Measurements from ENCODE around the gene MOB4.

MOB4 gene

DNA sequence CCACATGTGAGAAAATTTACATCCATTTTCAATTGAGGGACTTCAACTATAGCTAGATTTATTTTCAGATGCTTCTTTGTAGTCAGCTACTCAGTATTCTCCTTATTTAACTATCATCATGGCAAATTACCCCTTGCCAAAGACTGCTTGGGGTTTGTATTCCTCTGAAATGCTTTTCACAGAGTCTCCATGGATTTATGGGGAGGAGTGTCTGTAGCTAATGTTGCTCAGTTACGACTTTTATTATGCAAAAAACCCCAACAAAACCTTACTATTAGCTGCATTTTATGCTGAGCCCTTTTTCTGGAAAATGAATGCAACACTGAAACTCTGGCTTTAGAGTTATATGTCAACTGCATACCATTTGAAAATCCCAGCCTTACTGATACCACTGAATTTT lies 80.9 kb downstream of the MOB4 start:
- TF ChIP-seq, protein P1, sequence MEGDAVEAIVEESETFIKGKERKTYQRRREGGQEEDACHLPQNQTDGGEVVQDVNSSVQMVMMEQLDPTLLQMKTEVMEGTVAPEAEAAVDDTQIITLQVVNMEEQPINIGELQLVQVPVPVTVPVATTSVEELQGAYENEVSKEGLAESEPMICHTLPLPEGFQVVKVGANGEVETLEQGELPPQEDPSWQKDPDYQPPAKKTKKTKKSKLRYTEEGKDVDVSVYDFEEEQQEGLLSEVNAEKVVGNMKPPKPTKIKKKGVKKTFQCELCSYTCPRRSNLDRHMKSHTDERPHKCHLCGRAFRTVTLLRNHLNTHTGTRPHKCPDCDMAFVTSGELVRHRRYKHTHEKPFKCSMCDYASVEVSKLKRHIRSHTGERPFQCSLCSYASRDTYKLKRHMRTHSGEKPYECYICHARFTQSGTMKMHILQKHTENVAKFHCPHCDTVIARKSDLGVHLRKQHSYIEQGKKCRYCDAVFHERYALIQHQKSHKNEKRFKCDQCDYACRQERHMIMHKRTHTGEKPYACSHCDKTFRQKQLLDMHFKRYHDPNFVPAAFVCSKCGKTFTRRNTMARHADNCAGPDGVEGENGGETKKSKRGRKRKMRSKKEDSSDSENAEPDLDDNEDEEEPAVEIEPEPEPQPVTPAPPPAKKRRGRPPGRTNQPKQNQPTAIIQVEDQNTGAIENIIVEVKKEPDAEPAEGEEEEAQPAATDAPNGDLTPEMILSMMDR (conservative IDR thresholded peaks at IDR 0.05) = no peak
- no peak for TF ChIP-seq ZFX (IDR thresholded peaks at IDR 0.05)
- no peak overlapping the region for H3K27ac ChIP-seq

DNA sequence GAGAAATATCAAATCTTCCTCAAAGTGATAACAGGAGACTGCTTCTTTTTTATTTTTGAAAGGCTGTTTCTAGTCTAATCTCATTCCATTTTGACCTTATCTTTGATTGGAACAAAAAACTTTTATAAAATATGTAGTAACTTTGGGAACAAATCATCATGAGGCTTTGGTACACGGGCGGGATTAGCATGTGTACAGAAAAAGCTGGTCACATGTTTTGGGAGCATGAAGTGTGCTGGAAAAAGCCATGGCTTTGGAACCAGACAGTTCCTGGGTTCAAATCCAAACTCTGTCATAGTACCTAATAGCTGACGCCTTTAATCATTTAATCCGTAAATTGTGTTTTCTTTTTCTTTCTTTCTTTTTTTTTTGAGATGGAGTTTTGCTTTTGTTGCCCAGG lies 81.3 kb downstream of the MOB4 start:
- H3K27ac ChIP-seq = no peak overlapping the region
- TF ChIP-seq ZFX (IDR thresholded peaks at IDR 0.05) = no peak
- TF ChIP-seq, protein P1 (conservative IDR thresholded peaks at IDR 0.05) = no peak

DNA sequence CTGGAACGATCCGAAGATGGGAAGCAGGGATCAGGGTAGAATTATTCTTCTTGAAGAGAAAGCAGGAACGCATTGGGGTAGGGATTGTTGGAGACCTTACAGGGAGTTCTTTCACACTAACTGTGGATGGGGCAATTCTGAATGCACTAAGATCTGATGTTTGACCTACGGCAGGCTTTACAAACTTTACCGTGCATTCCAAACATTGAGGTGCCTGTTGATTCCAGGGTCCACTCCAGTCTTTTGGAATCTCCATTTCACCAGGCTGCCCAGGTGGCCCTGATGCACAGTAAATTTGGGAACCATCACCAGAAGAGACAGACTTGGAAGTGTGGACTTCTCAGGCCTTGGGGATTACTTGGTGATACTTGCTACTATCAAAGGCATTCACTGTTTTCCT lies 82.6 kb downstream of the MOB4 start:
- TF ChIP-seq, protein P1 (conservative IDR thresholded peaks at IDR 0.05) = no peak
- no peak for TF ChIP-seq ZFX (IDR thresholded peaks at IDR 0.05)
- H3K27ac ChIP-seq = no peak overlapping the region

DNA sequence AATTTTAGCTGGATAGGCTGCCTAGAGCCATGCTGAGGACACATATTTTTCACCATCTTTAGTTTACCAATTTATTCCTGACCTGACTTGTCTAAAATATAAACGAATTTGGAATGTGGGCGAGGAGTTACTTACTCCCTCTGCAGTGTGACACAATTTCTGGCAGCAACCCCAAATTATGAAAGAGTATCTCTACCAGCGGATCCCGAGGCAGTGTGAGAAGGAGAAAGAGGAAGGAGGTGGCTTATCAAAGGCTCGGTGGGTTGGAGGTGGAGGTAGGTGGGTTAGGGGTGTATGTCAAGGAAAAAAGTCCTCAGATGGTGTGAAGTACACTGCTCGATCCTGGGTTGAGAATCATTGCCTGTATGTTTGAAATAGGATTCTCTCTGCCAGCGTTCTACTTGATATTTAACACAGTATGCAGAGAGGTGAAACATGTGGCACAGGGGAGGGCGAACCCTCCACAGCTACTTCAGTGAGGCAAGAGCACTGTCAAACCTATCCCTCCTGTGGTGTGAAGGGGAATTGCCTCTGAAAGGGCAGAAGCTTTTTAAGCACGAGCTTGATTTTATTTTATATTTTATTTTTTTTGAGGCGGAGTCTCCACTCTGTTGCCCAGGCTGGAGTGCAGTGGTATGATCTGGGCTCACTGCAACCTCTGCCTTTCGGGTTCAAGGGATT lies 83.6 kb downstream of the MOB4 start:
- no peak for TF ChIP-seq ZFX (IDR thresholded peaks at IDR 0.05)
- TF ChIP-seq, protein P1 (conservative IDR thresholded peaks at IDR 0.05) = peak; percentile 39
- no peak overlapping the region for H3K27ac ChIP-seq

DNA sequence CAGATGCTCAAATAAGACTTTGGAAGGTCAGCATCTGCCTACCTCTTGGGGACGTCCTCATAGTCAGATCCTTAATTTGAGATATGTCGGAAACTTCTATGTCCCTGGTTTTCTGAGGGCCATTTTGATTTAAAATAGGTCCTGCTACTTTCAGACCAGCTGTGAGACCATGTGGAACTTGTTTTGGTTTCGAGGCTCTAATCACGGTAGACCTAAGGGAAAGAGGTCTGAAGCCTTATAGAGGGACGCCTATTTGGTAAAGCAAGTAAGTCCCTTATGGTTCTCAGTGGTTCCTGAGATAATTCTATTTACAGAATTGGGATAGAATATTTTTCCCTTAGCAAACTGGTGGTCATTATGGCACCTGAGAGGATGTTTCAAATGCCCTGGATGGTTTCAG lies 84.4 kb downstream of the MOB4 start:
- TF ChIP-seq ZFX (IDR thresholded peaks at IDR 0.05) = no peak
- TF ChIP-seq, protein P1 (conservative IDR thresholded peaks at IDR 0.05) = no peak
- no peak overlapping the region for H3K27ac ChIP-seq

DNA sequence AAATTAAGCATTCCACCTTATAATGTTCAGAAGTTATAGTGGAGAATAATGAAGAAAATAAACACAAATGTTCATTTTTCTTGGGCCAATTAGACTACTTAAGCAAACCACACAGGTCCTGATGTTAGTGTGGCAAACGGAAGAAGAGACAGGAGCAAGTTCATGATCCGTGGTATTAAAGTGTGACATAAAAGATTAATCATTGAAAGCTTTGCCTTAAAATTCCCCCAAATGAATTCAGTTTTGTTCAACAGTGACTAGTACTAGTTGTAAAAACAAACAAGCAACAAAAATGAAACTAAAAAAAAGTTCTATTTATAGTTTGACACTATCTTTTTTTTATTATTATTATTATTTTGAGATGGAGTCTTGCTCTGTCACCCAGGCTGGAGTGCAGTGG lies 85.9 kb downstream of the MOB4 start:
- TF ChIP-seq, protein P1 (conservative IDR thresholded peaks at IDR 0.05) = no peak
- TF ChIP-seq ZFX (IDR thresholded peaks at IDR 0.05) = no peak
- no peak overlapping the region for H3K27ac ChIP-seq
